HCT116 (cell line): ENCODE data around the gene AGAP1. TPM values are rescaled to one million over a fixed set of nuclear protein-coding genes. Genes with fewer than 3 reads are reported as not detected.

Source experiments
- ATAC-seq: fragments of 200-7000 bp; cut with Tn5 transposase; 2 replicates; pipeline ENCODE4 v1.9.1; 2020; ENCODE audit warnings: mild to moderate bottlenecking, moderate library complexity
- BruUV-seq: library from RNA; stranded (reverse); fragments of 400-500 nt; replicated peaks from 2 replicates; lab custom pipeline; 2021; lab: Mats Ljungman, UMichigan
- CTCF ChIA-PET: fragments of 300-600 bp; sonication (Branson Sonifier 250); formaldehyde crosslinking; loops from one replicate; lab custom pipeline; 2021; ENCODE audit warnings: antibody characterized with exemption; lab: Charles Lee
- POLR2A ChIA-PET: fragments of 300-600, 350-600 bp; sonication (Branson Sonifier 250); formaldehyde crosslinking; loops from one replicate; lab custom pipeline; 2021; ENCODE audit warnings: antibody characterized with exemption; lab: Charles Lee
- RAD21 ChIA-PET, 2 experiments: fragments of 300-600 bp; sonication (Branson Sonifier 250); formaldehyde crosslinking; loops; one replicate each; lab custom pipeline; 2023; ENCODE audit warnings: low total read pairs in 2 of 2; ENCODE audit not compliant: uncharacterized antibody in 2 of 2, unreplicated experiment in 2 of 2, low non-redundant PET in 1 of 2; lab: Charles Lee
- DNase-seq: peaks from one replicate; pipeline ENCODE4 v3.0.0-alpha.2; 2010; ENCODE audit warnings: low read depth, low spot score
- H2AFZ ChIP-seq: fragments of 200-600 bp; shearing (Covaris generic), sonication (generic); 2 replicates; pipeline ENCODE4 v1.6.1; 2017; ENCODE audit warnings: low read depth, mixed run types, mixed read lengths, antibody characterized with exemption, low read length; ENCODE audit not compliant: poor library complexity, severe bottlenecking
- H3K27ac ChIP-seq: 2 replicates; pipeline ENCODE4 v1.5.1; 2012; ENCODE audit warnings: low read depth, low read length
- H3K27me3 ChIP-seq: fragments of 200-600 bp; sonication (generic); 2 replicates; pipeline ENCODE4 v1.6.1; 2016; ENCODE audit warnings: mixed run types, low read length, mixed read lengths; ENCODE audit not compliant: insufficient read depth
- H3K36me3 ChIP-seq, 2 experiments: fragments of 200-500 bp in 1 of 2; fragments of 200-600 bp in 1 of 2; sonication (Bioruptor generic) in 1 of 2; sonication (generic) in 1 of 2; 2 replicates each; pipeline versions ENCODE4 v1.5.1 to v1.6.1; 2014 to 2016; ENCODE audit warnings: low read length in 2 of 2, inconsistent platforms in 1 of 2, mixed read lengths in 1 of 2, mixed run types in 1 of 2; ENCODE audit not compliant: insufficient read depth in 2 of 2, control insufficient read depth in 1 of 2
- H3K4me1 ChIP-seq, 2 experiments: fragments of 200-600 bp in 1 of 2; sonication (generic) in 1 of 2; 2 replicates each; pipeline versions ENCODE4 v1.5.1 to v1.6.1; 2012 to 2017; ENCODE audit warnings: low read length in 2 of 2, inconsistent platforms in 1 of 2, mild to moderate bottlenecking in 1 of 2, mixed read lengths in 1 of 2, mixed run types in 1 of 2, moderate library complexity in 1 of 2; ENCODE audit not compliant: insufficient read depth in 2 of 2, control insufficient read depth in 1 of 2
- H3K4me2 ChIP-seq: fragments of 200-600 bp; sonication (generic); 2 replicates; pipeline ENCODE4 v1.6.1; 2017; ENCODE audit warnings: mixed run types, low read length, mixed read lengths
- H3K4me3 ChIP-seq, 2 experiments: fragments of 200-600 bp in 1 of 2; sonication (generic) in 1 of 2; replicated peaks in 1 of 2; 2 replicates each; pipeline ENCODE4 v1.5.1; 2011 to 2016; ENCODE audit warnings: low read length in 2 of 2, control low read depth in 1 of 2, low read depth in 1 of 2, mild to moderate bottlenecking in 1 of 2, mixed read lengths in 1 of 2, mixed run types in 1 of 2
- H3K79me2 ChIP-seq: fragments of 200-600 bp; sonication (generic); 2 replicates; pipeline ENCODE4 v1.6.1; 2017; ENCODE audit warnings: mild to moderate bottlenecking, mixed run types, low read length, moderate library complexity, mixed read lengths; ENCODE audit not compliant: insufficient read depth
- H3K9ac ChIP-seq: fragments of 200-600 bp; sonication (generic); 2 replicates; pipeline ENCODE4 v1.6.1; 2016; ENCODE audit warnings: low read length, mixed read lengths
- H3K9me2 ChIP-seq: fragments of 200-600 bp; sonication (generic), shearing (Covaris generic); 2 replicates; pipeline ENCODE4 v1.6.1; 2017; ENCODE audit warnings: mixed run types, mild to moderate bottlenecking, moderate library complexity; ENCODE audit not compliant: insufficient read depth
- H3K9me3 ChIP-seq, 2 experiments: fragments of 200-500 bp in 1 of 2; fragments of 200-600 bp in 1 of 2; sonication (Bioruptor generic) in 1 of 2; sonication (generic) in 1 of 2; 2 replicates each; pipeline ENCODE4 v1.6.1; 2014 to 2017; ENCODE audit warnings: low read length in 2 of 2, mixed read lengths in 2 of 2, inconsistent platforms in 1 of 2, low read depth in 1 of 2, mild to moderate bottlenecking in 1 of 2, mixed run types in 1 of 2, moderate library complexity in 1 of 2; ENCODE audit not compliant: control insufficient read depth in 1 of 2, insufficient read depth in 1 of 2
- H4K20me1 ChIP-seq: fragments of 200-600 bp; sonication (generic), shearing (Covaris generic); 2 replicates; pipeline ENCODE4 v1.6.1; 2017; ENCODE audit warnings: mixed run types, mild to moderate bottlenecking, moderate library complexity; ENCODE audit not compliant: insufficient read depth
- CBX3 ChIP-seq: IDR thresholded peaks from 2 replicates; pipeline ENCODE4 v1.6.1; 2012; ENCODE audit warnings: low read depth
- CEBPB ChIP-seq: IDR thresholded peaks from 2 replicates; pipeline ENCODE4 v1.6.1; 2012; ENCODE audit warnings: low read depth
- EGR1 ChIP-seq: IDR thresholded peaks from 2 replicates; pipeline ENCODE4 v1.6.1; 2012; ENCODE audit warnings: low read depth
- ELF1 ChIP-seq: IDR thresholded peaks from 2 replicates; pipeline ENCODE4 v1.6.1; 2012; ENCODE audit warnings: low read depth, borderline replicate concordance
- FOSL1 ChIP-seq: IDR thresholded peaks from 2 replicates; pipeline ENCODE4 v1.6.1; 2012; ENCODE audit warnings: low read depth
- JUND ChIP-seq: IDR thresholded peaks from 2 replicates; pipeline ENCODE4 v1.6.1; 2012
- POLR2AphosphoS5 ChIP-seq: IDR thresholded peaks from 2 replicates; pipeline ENCODE4 v1.6.1; 2011; ENCODE audit warnings: mild to moderate bottlenecking, low read depth, low read length, moderate library complexity
- SP1 ChIP-seq: IDR thresholded peaks from 2 replicates; pipeline ENCODE4 v1.6.1; 2012; ENCODE audit warnings: low read depth
- TCF7L2 ChIP-seq: IDR thresholded peaks from 2 replicates; pipeline ENCODE4 v1.7.0; 2011; ENCODE audit warnings: borderline replicate concordance, inconsistent platforms; ENCODE audit not compliant: insufficient read depth, insufficient read length; ENCODE audit errors: extremely low read depth
- YY1 ChIP-seq: IDR thresholded peaks from 2 replicates; pipeline ENCODE4 v1.6.1; 2011; ENCODE audit warnings: low read length, low read depth, moderate library complexity, mild to moderate bottlenecking; ENCODE audit not compliant: insufficient replicate concordance; ENCODE audit errors: extremely low read depth
- ZFX ChIP-seq: fragments of 450-650 bp; IDR thresholded peaks from 2 replicates; pipeline ENCODE4 v1.6.1; 2017
- ZNF274 ChIP-seq: fragments of 200-500 bp; sonication (Bioruptor generic); IDR thresholded peaks from 2 replicates; pipeline ENCODE4 v1.6.1; 2014; ENCODE audit warnings: mild to moderate bottlenecking, low read depth, low read length, inconsistent platforms
- intact Hi-C: fragments of 100-400 bp; cut with micrococcal nuclease; formaldehyde crosslinking; loops from 2 replicates; pipeline ENCODE4 v1.10.0; 2022
- total RNA-seq: library from RNA; stranded (reverse); gene quantifications from one replicate; pipeline ENCODE4 v1.2.1, GENCODE V29; 2021; ENCODE audit not compliant: unreplicated experiment
- TF ChIP-seq, protein P1 (sequence below), 3 experiments: fragments of 200-600 bp in 1 of 3; sonication (generic) in 1 of 3; IDR thresholded peaks in 2 of 3; conservative IDR thresholded peaks in 1 of 3; 2 replicates each; pipeline ENCODE4 v1.5.1; 2012 to 2017; ENCODE audit warnings: low read depth in 2 of 3, low read length in 2 of 3, antibody characterized with exemption in 1 of 3, borderline replicate concordance in 1 of 3, control low read depth in 1 of 3, mild to moderate bottlenecking in 1 of 3, mixed read lengths in 1 of 3, mixed run types in 1 of 3, moderate library complexity in 1 of 3; ENCODE audit not compliant: insufficient read depth in 1 of 3
- TF ChIP-seq, protein P2 (sequence below): IDR thresholded peaks from 2 replicates; pipeline ENCODE4 v1.6.1; 2011; ENCODE audit warnings: mild to moderate bottlenecking, low read length, moderate library complexity; ENCODE audit not compliant: insufficient replicate concordance; ENCODE audit errors: extremely low read depth

Gene AGAP1
- total RNA-seq, 1 experiment from 2014 or later: 43.8 TPM

DNA sequence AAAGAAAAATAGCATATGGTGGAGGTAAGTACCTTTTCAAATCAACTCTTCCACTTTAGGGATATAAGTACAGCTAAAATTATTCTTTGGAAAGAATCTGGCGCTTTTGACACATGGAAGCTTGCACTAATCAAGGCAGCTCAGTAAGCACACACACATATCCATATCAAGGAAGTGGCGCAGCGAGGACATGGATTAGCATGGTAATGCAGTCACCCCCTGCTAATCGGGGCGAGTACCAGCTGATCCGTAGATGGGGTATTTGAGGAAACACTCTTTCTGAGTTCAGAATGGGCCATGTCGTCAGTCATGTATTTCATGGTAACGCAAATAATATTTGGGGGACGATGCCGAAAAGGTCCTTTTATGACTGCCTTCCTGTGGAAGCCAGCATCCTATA lies 429.0 kb downstream of the AGAP1 start:
- no peak overlapping the region for H3K27ac ChIP-seq
- TF ChIP-seq ZNF274: no peak
- no peak for TF ChIP-seq POLR2AphosphoS5
- TF ChIP-seq YY1: no peak
- TF ChIP-seq CEBPB: no peak
- no peak for TF ChIP-seq TCF7L2
- no peak for TF ChIP-seq ELF1
- TF ChIP-seq JUND: no peak
- no peak for TF ChIP-seq CBX3
- TF ChIP-seq SP1: no peak
- H3K4me1 ChIP-seq: no peaks in the 10 kb centered on the region
- ATAC-seq (no peak), DNase-seq (no peak)
- H3K79me2 ChIP-seq: no peaks in the 10 kb centered on the region
- no peak overlapping the region for H2AFZ ChIP-seq
- no peaks in the 10 kb centered on the region for H3K9me3 ChIP-seq
- H3K4me3 ChIP-seq: no peak overlapping the region
- H4K20me1 ChIP-seq: 0 out of 2 replicates have a peak, but pooled peaks cover 3% of the 10 kb centered on the region
- H3K9ac ChIP-seq: no peak overlapping the region
- no peak overlapping the region for H3K4me2 ChIP-seq
- intact Hi-C loops: no loop called here
- CTCF ChIA-PET: no interaction called here
- POLR2A ChIA-PET: no interaction called here
- RAD21 ChIA-PET: no interaction called here
- no peaks in the 10 kb centered on the region for H3K9me2 ChIP-seq
- H3K27me3 ChIP-seq: no peaks in the 10 kb centered on the region
- no TSS peak for BruUV-seq
- no peaks in the 10 kb centered on the region for H3K36me3 ChIP-seq

DNA sequence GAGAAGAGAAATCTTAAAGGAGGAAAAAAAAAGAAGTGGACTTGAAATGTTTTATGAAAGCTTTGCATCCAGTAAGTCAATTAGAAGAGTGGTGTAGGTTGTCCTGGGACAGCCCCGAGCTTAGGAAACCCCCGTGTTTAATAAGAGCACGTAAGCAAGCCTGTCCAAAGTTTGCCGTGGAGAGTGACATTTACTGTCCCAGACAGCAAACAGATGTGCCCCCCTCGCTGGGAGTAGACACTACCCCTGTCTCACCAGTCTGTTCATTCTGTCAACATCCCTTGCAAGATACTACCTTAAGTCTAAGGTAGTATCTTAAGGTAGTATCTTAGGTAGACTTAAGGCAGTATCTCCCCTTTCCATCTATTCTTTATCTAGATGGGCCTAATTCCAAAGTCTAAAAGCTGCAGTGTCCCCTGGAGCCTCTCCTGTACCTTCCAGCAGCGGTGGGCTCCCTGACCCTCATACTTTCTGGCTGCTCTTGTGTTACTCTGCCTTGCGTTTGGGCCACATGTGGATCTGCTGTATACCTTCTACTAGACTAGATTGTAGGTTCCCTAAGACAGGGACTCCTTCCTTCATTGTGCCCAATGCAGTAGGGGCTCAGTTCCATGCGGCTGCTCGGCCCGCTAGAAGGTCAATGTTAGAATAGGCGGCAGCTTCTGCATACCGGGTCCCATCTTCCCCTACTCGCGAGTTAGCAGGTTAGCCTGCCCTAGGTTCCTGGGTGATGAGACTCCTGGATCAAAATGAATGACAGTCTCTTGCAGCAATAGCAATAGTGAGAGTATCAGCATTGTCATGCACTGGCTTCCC lies 430.2 kb downstream of the AGAP1 start:
- ATAC-seq: no peak
- ChIA-PET RAD21 (no interaction called here), POLR2A (no interaction called here), CTCF (no interaction called here)
- intact Hi-C loops: no loop called here
- Histone ChIP-seq H2AFZ (no peak overlapping the region), H3K4me2 (no peak overlapping the region), H3K36me3 (no peaks in the 10 kb centered on the region), H3K9me3 (no peaks in the 10 kb centered on the region), H3K9me2 (no peaks in the 10 kb centered on the region), H3K79me2 (no peaks in the 10 kb centered on the region), H3K27me3 (no peaks in the 10 kb centered on the region), H3K9ac (no peak overlapping the region), H4K20me1 (0 out of 2 replicates have a peak, but pooled peaks cover 3% of the 10 kb centered on the region), H3K27ac (no peak overlapping the region), H3K4me3 (no peak overlapping the region), H3K4me1 (no peaks in the 10 kb centered on the region)
- BruUV-seq: no TSS peak
- no peak for DNase-seq
- TF ChIP-seq EGR1: no peak
- TF ChIP-seq JUND: no peak
- TF ChIP-seq SP1: no peak
- no peak for TF ChIP-seq FOSL1
- TF ChIP-seq, protein P1, sequence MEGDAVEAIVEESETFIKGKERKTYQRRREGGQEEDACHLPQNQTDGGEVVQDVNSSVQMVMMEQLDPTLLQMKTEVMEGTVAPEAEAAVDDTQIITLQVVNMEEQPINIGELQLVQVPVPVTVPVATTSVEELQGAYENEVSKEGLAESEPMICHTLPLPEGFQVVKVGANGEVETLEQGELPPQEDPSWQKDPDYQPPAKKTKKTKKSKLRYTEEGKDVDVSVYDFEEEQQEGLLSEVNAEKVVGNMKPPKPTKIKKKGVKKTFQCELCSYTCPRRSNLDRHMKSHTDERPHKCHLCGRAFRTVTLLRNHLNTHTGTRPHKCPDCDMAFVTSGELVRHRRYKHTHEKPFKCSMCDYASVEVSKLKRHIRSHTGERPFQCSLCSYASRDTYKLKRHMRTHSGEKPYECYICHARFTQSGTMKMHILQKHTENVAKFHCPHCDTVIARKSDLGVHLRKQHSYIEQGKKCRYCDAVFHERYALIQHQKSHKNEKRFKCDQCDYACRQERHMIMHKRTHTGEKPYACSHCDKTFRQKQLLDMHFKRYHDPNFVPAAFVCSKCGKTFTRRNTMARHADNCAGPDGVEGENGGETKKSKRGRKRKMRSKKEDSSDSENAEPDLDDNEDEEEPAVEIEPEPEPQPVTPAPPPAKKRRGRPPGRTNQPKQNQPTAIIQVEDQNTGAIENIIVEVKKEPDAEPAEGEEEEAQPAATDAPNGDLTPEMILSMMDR (IDR thresholded peaks at IDR 0.05 in 2 of 3, conservative IDR thresholded peaks at IDR 0.05 in 1 of 3; ENCODE audit: borderline replicate concordance in 1 of 3, insufficient read depth in 1 of 3, low read depth in 2 of 3, low read length in 2 of 3): no peak
- TF ChIP-seq ZFX: no peak
- no peak for TF ChIP-seq TCF7L2
- TF ChIP-seq YY1: no peak
- TF ChIP-seq, protein P2, sequence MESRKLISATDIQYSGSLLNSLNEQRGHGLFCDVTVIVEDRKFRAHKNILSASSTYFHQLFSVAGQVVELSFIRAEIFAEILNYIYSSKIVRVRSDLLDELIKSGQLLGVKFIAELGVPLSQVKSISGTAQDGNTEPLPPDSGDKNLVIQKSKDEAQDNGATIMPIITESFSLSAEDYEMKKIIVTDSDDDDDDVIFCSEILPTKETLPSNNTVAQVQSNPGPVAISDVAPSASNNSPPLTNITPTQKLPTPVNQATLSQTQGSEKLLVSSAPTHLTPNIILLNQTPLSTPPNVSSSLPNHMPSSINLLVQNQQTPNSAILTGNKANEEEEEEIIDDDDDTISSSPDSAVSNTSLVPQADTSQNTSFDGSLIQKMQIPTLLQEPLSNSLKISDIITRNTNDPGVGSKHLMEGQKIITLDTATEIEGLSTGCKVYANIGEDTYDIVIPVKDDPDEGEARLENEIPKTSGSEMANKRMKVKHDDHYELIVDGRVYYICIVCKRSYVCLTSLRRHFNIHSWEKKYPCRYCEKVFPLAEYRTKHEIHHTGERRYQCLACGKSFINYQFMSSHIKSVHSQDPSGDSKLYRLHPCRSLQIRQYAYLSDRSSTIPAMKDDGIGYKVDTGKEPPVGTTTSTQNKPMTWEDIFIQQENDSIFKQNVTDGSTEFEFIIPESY: no peak
